ENCODE measurements around the gene FOXK1.

The FOXK1 gene

DNA sequence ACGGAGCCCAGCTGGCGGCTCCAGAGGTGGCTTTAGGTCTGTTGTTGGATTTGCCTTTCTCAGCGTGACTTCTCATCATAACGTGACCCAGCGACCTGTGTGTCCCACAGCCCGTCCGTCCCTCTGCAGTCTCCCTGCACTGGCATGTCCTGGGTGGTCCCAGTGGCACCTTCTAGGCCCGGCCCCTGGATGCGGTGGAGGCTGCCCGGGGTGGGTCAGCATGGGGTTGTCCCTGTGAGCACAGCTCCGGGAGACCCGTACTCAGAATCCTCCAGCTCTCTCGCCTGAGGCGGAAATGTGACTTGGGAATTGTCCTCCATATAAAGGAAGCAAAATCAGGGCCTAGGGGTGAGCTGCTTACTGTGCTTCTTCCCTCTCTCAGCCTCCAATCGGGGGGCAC is 67.7 kb downstream of the FOXK1 start:
- DNase-seq (ENCODE audit: low read depth, low spot score): no peak
- H3K4me3 ChIP-seq: no peak overlapping the region
- no peak overlapping the region for H3K27ac ChIP-seq
- peaks cover 60% of the 10 kb centered on the region for H3K36me3 ChIP-seq (ENCODE audit: insufficient read depth, low read length)
- TF ChIP-seq POLR2AphosphoS5 (IDR thresholded peaks at IDR 0.05; ENCODE audit: borderline replicate concordance, low read depth, low read length): no peak
- TF ChIP-seq EZH2 (IDR thresholded peaks at IDR 0.05): no peak
- TF ChIP-seq FOXP2 (optimal IDR thresholded peaks at IDR 0.05; ENCODE audit: control extremely low read depth, extremely low read length, insufficient read depth): no peak
- H3K9ac ChIP-seq (ENCODE audit: insufficient read length): no peak overlapping the region
- H3K9me3 ChIP-seq (ENCODE audit: low read depth, low read length): no peaks in the 10 kb centered on the region

DNA sequence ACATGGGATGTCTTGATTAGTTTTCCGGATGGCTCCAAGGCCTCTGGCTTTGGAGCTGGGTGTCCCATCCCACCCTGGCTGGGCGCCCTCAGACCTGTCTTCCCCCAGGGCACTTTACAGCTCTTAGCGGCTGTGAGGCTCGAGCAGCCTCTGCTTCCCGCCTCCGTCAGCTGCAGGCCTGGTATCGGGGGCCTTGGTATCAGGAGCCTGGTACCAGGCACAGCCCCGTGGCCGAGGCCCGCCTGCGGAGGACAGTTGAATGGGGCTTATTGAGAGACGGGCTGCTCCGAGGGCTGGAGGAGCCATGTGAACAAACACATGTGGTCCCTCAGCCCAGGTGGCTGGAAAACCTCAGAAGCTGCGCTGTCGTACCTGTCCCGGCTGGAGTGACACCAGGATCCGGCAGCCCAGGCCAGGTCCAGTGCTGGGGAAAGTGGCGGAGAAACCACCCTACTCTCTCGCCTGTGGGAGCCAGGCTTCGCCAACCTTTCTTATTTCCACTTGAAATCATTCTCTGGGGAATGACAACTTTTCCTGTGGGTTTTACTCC is 69.4 kb downstream of the FOXK1 start:
- Histone ChIP-seq H3K9ac (ENCODE audit: insufficient read length) (no peak overlapping the region), H3K9me3 (ENCODE audit: low read depth, low read length) (no peaks in the 10 kb centered on the region), H3K36me3 (ENCODE audit: insufficient read depth, low read length) (peaks cover 72% of the 10 kb centered on the region), H3K4me3 (no peak overlapping the region), H3K27ac (no peak overlapping the region)
- TF ChIP-seq POLR2AphosphoS5 (IDR thresholded peaks at IDR 0.05; ENCODE audit: borderline replicate concordance, low read depth, low read length) (no peak), EZH2 (IDR thresholded peaks at IDR 0.05) (no peak), FOXP2 (optimal IDR thresholded peaks at IDR 0.05; ENCODE audit: control extremely low read depth, extremely low read length, insufficient read depth) (no peak)
- no peak for DNase-seq (ENCODE audit: low read depth, low spot score)

DNA sequence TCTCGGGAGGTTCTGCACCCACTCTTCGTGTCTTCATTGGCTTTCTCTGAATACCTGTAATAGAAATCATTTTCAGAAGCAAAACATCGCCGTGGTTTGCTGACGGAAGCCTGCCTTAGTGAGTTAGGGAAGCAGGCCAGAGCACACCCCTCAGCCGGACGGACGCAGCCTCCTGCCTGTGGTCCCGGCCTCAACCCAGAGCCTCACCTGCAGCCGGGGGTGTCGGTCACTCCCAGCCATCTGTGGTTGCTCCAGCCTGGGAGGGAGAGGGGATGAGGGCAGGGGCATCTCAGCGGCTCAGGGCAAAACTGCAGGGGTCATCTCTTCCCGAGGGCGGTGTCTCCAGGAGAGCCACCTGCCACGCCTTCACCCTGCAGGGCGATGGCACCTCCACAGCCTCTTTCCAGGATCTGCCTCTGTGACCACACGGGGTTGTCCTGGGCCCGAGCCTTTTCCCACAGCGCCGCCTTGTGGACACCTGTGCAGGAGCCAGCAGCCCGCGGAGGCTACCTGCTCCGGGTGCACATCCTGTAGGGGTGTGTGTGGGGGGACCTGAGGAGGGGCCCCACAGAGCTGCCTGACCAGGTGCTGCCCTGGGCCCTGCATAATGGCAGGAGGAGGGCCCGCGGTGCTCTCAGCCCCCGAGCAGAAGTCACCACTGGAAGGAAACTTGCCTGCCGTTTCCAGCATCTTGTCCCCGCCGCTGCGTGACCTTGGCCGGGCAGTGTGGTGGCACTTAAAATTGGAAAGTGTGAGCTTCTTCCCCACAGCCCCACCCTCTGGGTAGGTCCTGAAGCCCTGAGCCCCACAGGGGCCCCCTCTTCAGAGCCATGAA is 71.7 kb downstream of the FOXK1 start:
- Histone ChIP-seq H3K9me3 (ENCODE audit: low read depth, low read length) (no peaks in the 10 kb centered on the region), H3K4me3 (no peak overlapping the region), H3K27ac (no peak overlapping the region), H3K9ac (ENCODE audit: insufficient read length) (no peak overlapping the region), H3K36me3 (ENCODE audit: insufficient read depth, low read length) (peaks cover 71% of the 10 kb centered on the region)
- no peak for TF ChIP-seq EZH2 (IDR thresholded peaks at IDR 0.05)
- TF ChIP-seq POLR2AphosphoS5 (IDR thresholded peaks at IDR 0.05; ENCODE audit: borderline replicate concordance, low read depth, low read length): no peak
- TF ChIP-seq FOXP2 (optimal IDR thresholded peaks at IDR 0.05; ENCODE audit: control extremely low read depth, extremely low read length, insufficient read depth): no peak
- DNase-seq (ENCODE audit: low read depth, low spot score): no peak

DNA sequence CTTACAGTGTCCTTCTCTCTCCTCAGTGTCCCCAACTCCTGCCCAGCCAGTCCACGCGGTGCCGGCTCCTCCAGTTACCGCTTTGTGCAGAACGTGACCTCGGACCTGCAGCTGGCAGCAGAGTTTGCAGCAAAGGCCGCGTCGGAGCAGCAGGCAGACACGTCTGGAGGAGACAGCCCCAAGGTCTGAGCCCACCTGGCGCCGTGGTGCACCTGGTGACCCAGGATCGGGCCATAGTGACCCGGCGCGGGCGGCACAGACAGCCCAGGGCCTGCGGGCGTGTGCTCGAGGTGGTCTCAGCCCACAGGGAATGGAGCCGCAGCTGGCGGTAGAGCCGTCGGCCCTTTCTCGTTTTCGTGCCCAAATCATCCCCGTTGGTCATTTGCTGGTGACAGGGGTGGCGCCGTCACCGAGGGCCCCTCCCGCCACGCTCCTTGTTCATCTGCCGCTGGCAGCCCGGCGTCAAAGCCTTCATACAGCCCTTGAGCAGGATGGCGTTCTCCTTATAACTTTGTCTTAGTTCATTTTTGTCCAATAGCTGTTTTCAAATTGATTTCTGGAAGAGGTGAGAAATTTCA is 72.4 kb downstream of the FOXK1 start:
- TF ChIP-seq EZH2 (IDR thresholded peaks at IDR 0.05): no peak
- no peak for TF ChIP-seq FOXP2 (optimal IDR thresholded peaks at IDR 0.05; ENCODE audit: control extremely low read depth, extremely low read length, insufficient read depth)
- no peak for TF ChIP-seq POLR2AphosphoS5 (IDR thresholded peaks at IDR 0.05; ENCODE audit: borderline replicate concordance, low read depth, low read length)
- H3K27ac ChIP-seq: no peak overlapping the region
- H3K36me3 ChIP-seq (ENCODE audit: insufficient read depth, low read length): peaks cover 70% of the 10 kb centered on the region
- H3K9ac ChIP-seq (ENCODE audit: insufficient read length): no peak overlapping the region
- H3K4me3 ChIP-seq: no peak overlapping the region
- no peak for DNase-seq (ENCODE audit: low read depth, low spot score)
- H3K9me3 ChIP-seq (ENCODE audit: low read depth, low read length): no peaks in the 10 kb centered on the region

DNA sequence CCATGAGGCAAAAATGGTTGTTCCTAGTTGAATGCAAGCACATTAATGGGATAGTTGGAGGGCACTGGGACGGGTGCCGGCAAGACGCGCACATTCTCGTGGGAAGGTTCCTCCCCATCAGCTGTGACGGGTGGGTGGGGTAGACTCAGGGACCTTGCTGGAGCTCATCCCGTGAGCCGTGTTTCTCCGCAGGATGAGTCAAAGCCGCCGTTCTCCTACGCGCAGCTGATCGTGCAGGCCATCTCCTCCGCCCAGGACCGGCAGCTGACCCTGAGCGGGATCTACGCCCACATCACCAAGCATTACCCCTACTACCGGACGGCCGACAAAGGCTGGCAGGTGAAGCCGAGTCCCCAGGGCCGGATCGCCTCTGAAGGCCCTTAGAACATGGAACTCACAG is 73.0 kb downstream of the FOXK1 start:
- Histone ChIP-seq H3K9ac (ENCODE audit: insufficient read length) (no peak overlapping the region), H3K36me3 (ENCODE audit: insufficient read depth, low read length) (peaks cover 70% of the 10 kb centered on the region), H3K4me3 (no peak overlapping the region), H3K9me3 (ENCODE audit: low read depth, low read length) (no peaks in the 10 kb centered on the region), H3K27ac (no peak overlapping the region)
- no peak for DNase-seq (ENCODE audit: low read depth, low spot score)
- TF ChIP-seq POLR2AphosphoS5 (IDR thresholded peaks at IDR 0.05; ENCODE audit: borderline replicate concordance, low read depth, low read length): no peak
- no peak for TF ChIP-seq FOXP2 (optimal IDR thresholded peaks at IDR 0.05; ENCODE audit: control extremely low read depth, extremely low read length, insufficient read depth)
- no peak for TF ChIP-seq EZH2 (IDR thresholded peaks at IDR 0.05)

DNA sequence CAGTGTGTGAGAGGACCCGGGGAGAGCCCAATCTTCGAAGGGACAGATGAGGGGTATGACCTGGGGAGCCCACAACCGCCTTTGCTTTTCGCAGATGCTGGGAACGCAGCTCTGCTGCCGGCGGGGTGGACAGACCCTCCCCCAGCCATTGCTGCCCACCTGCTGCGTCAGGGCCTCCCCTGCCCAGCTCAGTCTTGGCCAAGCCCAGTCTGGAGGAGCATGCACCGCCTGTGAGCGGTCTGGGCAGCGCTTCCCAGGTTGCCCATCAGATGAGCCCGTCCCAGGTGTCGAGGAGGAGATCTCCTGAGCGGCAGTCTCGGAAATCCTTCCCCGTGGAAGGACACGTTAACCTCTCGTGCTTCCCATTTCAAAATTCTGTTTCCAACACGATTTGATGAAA is 76.0 kb downstream of the FOXK1 start:
- H3K9ac ChIP-seq (ENCODE audit: insufficient read length): no peak overlapping the region
- DNase-seq (ENCODE audit: low read depth, low spot score): no peak
- TF ChIP-seq FOXP2 (optimal IDR thresholded peaks at IDR 0.05; ENCODE audit: control extremely low read depth, extremely low read length, insufficient read depth) (no peak), POLR2AphosphoS5 (IDR thresholded peaks at IDR 0.05; ENCODE audit: borderline replicate concordance, low read depth, low read length) (no peak), EZH2 (IDR thresholded peaks at IDR 0.05) (no peak)
- H3K9me3 ChIP-seq (ENCODE audit: low read depth, low read length): no peaks in the 10 kb centered on the region
- H3K4me3 ChIP-seq: no peak overlapping the region
- H3K27ac ChIP-seq: no peak overlapping the region
- peaks cover 88% of the 10 kb centered on the region for H3K36me3 ChIP-seq (ENCODE audit: insufficient read depth, low read length)

DNA sequence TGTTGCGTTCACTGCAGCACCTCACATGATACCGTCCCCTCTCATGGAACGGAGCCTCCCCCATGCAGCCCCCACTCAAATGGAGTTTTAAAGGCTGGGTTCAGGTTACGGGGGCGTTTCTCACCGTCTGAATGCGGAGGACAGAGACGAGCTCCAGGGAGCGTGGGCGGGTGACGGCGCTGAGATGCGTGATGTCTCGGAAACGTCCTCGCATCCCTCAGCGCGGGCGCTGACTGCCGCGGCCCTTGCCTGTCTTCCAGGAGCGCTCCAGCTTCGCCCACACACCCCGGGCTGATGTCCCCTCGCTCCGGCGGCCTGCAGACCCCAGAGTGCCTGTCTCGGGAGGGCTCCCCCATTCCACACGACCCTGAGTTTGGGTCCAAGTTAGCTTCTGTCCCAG is 76.7 kb downstream of the FOXK1 start:
- Histone ChIP-seq H3K4me3 (no peak overlapping the region), H3K9me3 (ENCODE audit: low read depth, low read length) (no peaks in the 10 kb centered on the region), H3K9ac (ENCODE audit: insufficient read length) (no peak overlapping the region), H3K36me3 (ENCODE audit: insufficient read depth, low read length) (peaks cover 90% of the 10 kb centered on the region), H3K27ac (no peak overlapping the region)
- TF ChIP-seq FOXP2 (optimal IDR thresholded peaks at IDR 0.05; ENCODE audit: control extremely low read depth, extremely low read length, insufficient read depth): no peak
- no peak for TF ChIP-seq POLR2AphosphoS5 (IDR thresholded peaks at IDR 0.05; ENCODE audit: borderline replicate concordance, low read depth, low read length)
- no peak for TF ChIP-seq EZH2 (IDR thresholded peaks at IDR 0.05)
- DNase-seq (ENCODE audit: low read depth, low spot score): no peak

DNA sequence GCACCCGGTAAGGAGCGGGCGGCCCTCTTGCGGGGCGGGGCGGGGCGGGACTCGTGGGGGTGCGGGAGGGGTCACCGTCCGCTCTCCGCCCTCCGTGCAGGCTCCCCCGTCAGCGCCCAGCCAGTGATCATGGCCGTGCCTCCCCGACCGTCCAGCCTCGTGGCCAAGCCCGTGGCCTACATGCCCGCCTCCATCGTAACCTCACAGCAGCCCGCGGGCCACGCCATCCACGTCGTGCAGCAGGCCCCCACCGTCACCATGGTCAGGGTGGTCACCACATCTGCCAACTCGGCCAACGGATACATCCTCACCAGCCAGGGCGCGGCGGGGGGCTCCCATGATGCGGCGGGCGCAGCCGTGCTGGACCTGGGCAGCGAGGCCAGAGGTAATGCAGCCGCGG is 77.1 kb downstream of the FOXK1 start:
- peaks cover 88% of the 10 kb centered on the region for H3K36me3 ChIP-seq (ENCODE audit: insufficient read depth, low read length)
- no peak overlapping the region for H3K4me3 ChIP-seq
- no peak for DNase-seq (ENCODE audit: low read depth, low spot score)

More for the DNA sequence above, 77.1 kb downstream of the FOXK1 start:
- no peak for TF ChIP-seq POLR2AphosphoS5 (IDR thresholded peaks at IDR 0.05; ENCODE audit: borderline replicate concordance, low read depth, low read length)
- no peak for TF ChIP-seq FOXP2 (optimal IDR thresholded peaks at IDR 0.05; ENCODE audit: control extremely low read depth, extremely low read length, insufficient read depth)
- no peak for TF ChIP-seq EZH2 (IDR thresholded peaks at IDR 0.05)
- H3K27ac ChIP-seq: no peak overlapping the region
- H3K9ac ChIP-seq (ENCODE audit: insufficient read length): no peak overlapping the region
- no peaks in the 10 kb centered on the region for H3K9me3 ChIP-seq (ENCODE audit: low read depth, low read length)
